Left forelimb (tissue), 1 donor: ENCODE results near the gene JAML.

ENCODE experiments used
- DNase-seq: peaks from one replicate; pipeline ENCODE4 v3.0.0-alpha.2; 2018; ENCODE audit warnings: low spot score

The JAML gene

GRCh38 chr11:118239509-118240205 lies 14.8 kb upstream of the JAML start:
- no peak for DNase-seq

GRCh38 chr11:118238929-118239328 lies 14.1 kb upstream of the JAML start:
- DNase-seq = no peak

- no peak for DNase-seq
These were observed 13.6 kb upstream of the JAML start for GRCh38 chr11:118238421-118238820.

- no peak for DNase-seq
These were observed 11.4 kb upstream of the JAML start for GRCh38 chr11:118236170-118236569.

- DNase-seq = no peak
These were observed 10.0 kb upstream of the JAML start for GRCh38 chr11:118234833-118235232.

- DNase-seq = no peak
These were observed 9.0 kb upstream of the JAML start for GRCh38 chr11:118233850-118234249.

- no peak for DNase-seq
These were observed 8.6 kb upstream of the JAML start for GRCh38 chr11:118233377-118233776.

GRCh38 chr11:118232659-118233058 lies 7.8 kb upstream of the JAML start:
- no peak for DNase-seq

GRCh38 chr11:118231461-118231860 lies 6.7 kb upstream of the JAML start:
- no peak for DNase-seq

- no peak for DNase-seq
These were observed 5.3 kb upstream of the JAML start for GRCh38 chr11:118230088-118230487.

GRCh38 chr11:118229274-118229847 lies 4.5 kb upstream of the JAML start:
- DNase-seq = no peak

GRCh38 chr11:118227865-118228785 lies 3.3 kb upstream of the JAML start:
- no peak for DNase-seq

- DNase-seq = no peak
These were observed 2.0 kb upstream of the JAML start for GRCh38 chr11:118226781-118227180.

GRCh38 chr11:118226296-118226695 lies 1.5 kb upstream of the JAML start:
- DNase-seq = no peak

- DNase-seq = no peak
These were observed 819 bp downstream of the JAML start for GRCh38 chr11:118223992-118224391.

- DNase-seq = no peak
These were observed 1.2 kb downstream of the JAML start for GRCh38 chr11:118223570-118223969.

- no peak for DNase-seq
These were observed 2.4 kb downstream of the JAML start for GRCh38 chr11:118222437-118222836.

- DNase-seq = no peak
These were observed 3.4 kb downstream of the JAML start for GRCh38 chr11:118221419-118221818.

- no peak for DNase-seq
These were observed 5.1 kb downstream of the JAML start for GRCh38 chr11:118219732-118220131.

- DNase-seq = no peak
These were observed 5.6 kb downstream of the JAML start for GRCh38 chr11:118219244-118219643.

- DNase-seq = no peak
These were observed 7.2 kb downstream of the JAML start for GRCh38 chr11:118217575-118217974.

- no peak for DNase-seq
These were observed 8.0 kb downstream of the JAML start for GRCh38 chr11:118216621-118217481.
